Neural progenitor cell (in vitro differentiated cells): ENCODE results near the gene COG7. TPM values are rescaled to one million over a fixed set of nuclear protein-coding genes. Genes with fewer than 3 reads are reported as not detected.
"Not testable (repeated sequence)": the region's sequence is repeated elsewhere in the genome, so short reads cannot be mapped to it uniquely, and the experiment has no call there.

Experiments used
- DNase-seq: peaks from one replicate; pipeline ENCODE4 v3.0.0-alpha.2; 2016; ENCODE audit warnings: low spot score
- H2AFZ ChIP-seq: fragments of 200-600 bp; sonication (generic); replicated peaks from 2 replicates; pipeline ENCODE4 v1.6.1; 2016; ENCODE audit warnings: antibody characterized with exemption
- H3F3A ChIP-seq: fragments of 200-600 bp; sonication (generic); 2 replicates; pipeline ENCODE4 v1.6.1; 2016; ENCODE audit warnings: antibody characterized with exemption, low read depth
- H3K27ac ChIP-seq: fragments of 200-600 bp; sonication (generic); 2 replicates; pipeline ENCODE4 v1.5.1; 2016; ENCODE audit warnings: mild to moderate bottlenecking
- H3K27me3 ChIP-seq: fragments of 200-600 bp; sonication (generic); 2 replicates; pipeline ENCODE4 v1.6.1; 2016; ENCODE audit warnings: mild to moderate bottlenecking, moderate library complexity
- H3K36me3 ChIP-seq: fragments of 200-600 bp; sonication (generic); 2 replicates; pipeline ENCODE4 v1.5.1; 2016
- H3K4me1 ChIP-seq: fragments of 200-600 bp; sonication (generic); 2 replicates; pipeline ENCODE4 v1.6.1; 2016; ENCODE audit warnings: mixed run types
- H3K4me2 ChIP-seq: fragments of 200-600 bp; sonication (generic); 2 replicates; pipeline ENCODE4 v1.6.1; 2016
- H3K4me3 ChIP-seq: fragments of 200-600 bp; sonication (generic); 2 replicates; pipeline ENCODE4 v1.5.1; 2016
- H3K79me2 ChIP-seq: fragments of 200-600 bp; sonication (generic); 2 replicates; pipeline ENCODE4 v1.6.1; 2016; ENCODE audit warnings: low read depth
- H3K9ac ChIP-seq: fragments of 200-600 bp; sonication (generic); 2 replicates; pipeline ENCODE4 v1.6.1; 2016
- H3K9me3 ChIP-seq: fragments of 200-600 bp; sonication (generic); 2 replicates; pipeline ENCODE4 v1.5.1; 2016; ENCODE audit warnings: low read depth
- H4K20me1 ChIP-seq: fragments of 200-600 bp; sonication (generic); 2 replicates; pipeline ENCODE4 v1.6.1; 2016; ENCODE audit warnings: low read depth
- H3K27ac Mint-ChIP-seq: 3 replicates; pipeline ENCODE4 v1.8.0; 2021; ENCODE audit warnings: mixed read lengths
- H3K27me3 Mint-ChIP-seq: 2 replicates; pipeline ENCODE4 v1.8.0; 2022; ENCODE audit warnings: low read depth, mild to moderate bottlenecking, inconsistent platforms, moderate library complexity, mixed read lengths; ENCODE audit not compliant: insufficient read depth
- H3K36me3 Mint-ChIP-seq: 3 replicates; pipeline ENCODE4 v1.8.0; 2021; ENCODE audit warnings: mixed read lengths
- H3K4me1 Mint-ChIP-seq: 3 replicates; pipeline ENCODE4 v1.8.0; 2021; ENCODE audit warnings: mixed read lengths
- H3K4me3 Mint-ChIP-seq: 3 replicates; pipeline ENCODE4 v1.8.0; 2021; ENCODE audit warnings: mild to moderate bottlenecking, moderate library complexity, mixed read lengths
- H3K9me3 Mint-ChIP-seq: 3 replicates; pipeline ENCODE4 v1.8.0; 2020; ENCODE audit warnings: mixed read lengths
- EZH2 ChIP-seq: fragments of 200-600 bp; sonication (generic); IDR thresholded peaks from 2 replicates; pipeline ENCODE4 v1.6.1; 2017; ENCODE audit warnings: antibody characterized with exemption, mild to moderate bottlenecking, moderate library complexity
- EZH2phosphoT487 ChIP-seq: fragments of 200-600 bp; sonication (generic); IDR thresholded peaks from 2 replicates; pipeline ENCODE4 v1.6.1; 2017; ENCODE audit warnings: antibody characterized with exemption
- total RNA-seq: library from RNA; depleted of rRNA; stranded (reverse); fragments of >200 nt; gene quantifications from 2 replicates; pipeline ENCODE4 v1.2.3, GENCODE V29; 2015; ENCODE audit warnings: low replicate concordance
- TF ChIP-seq, protein P1 (sequence below): fragments of 200-600 bp; sonication (generic); IDR thresholded peaks from 2 replicates; pipeline ENCODE4 v1.5.1; 2017; ENCODE audit warnings: antibody characterized with exemption, mild to moderate bottlenecking

Gene COG7
- total RNA-seq, 1 donor from 2014 or later, result 21.6 TPM

DNA sequence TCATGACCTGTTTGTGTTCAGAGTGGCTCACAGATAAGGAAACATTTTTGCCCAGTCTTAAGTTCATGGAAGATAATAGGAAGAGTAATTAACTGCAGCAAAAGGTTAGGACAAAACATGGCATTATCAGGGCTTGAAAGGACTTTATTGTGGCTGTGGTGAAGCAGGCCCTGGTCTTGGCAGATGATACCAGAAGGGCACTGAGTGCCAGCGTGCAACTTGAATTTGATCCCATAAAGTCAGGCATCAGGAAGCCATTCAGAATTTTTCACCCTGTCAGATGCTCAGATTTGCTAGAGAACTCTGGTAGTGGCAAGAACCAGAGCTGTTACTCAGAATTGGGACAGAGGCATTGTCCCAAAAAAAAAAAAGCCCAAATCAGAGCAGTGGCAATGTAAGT, 11.2 kb upstream of the COG7 start:
- Histone ChIP-seq H3F3A (peaks cover 29% of the 10 kb centered on the region), H2AFZ (no peak overlapping the region), H3K9ac (no peak overlapping the region), H3K9me3 (no peaks in the 10 kb centered on the region), H4K20me1 (peaks cover 9% of the 10 kb centered on the region), H3K36me3 (no peaks in the 10 kb centered on the region), H3K4me2 (no peak overlapping the region), H3K27ac (no peak overlapping the region), H3K79me2 (no peaks in the 10 kb centered on the region), H3K27me3 (no peaks in the 10 kb centered on the region), H3K4me3 (no peak overlapping the region), H3K4me1 (no peaks in the 10 kb centered on the region)
- Mint-ChIP-seq H3K9me3 (no peaks in the 10 kb centered on the region), H3K27ac (no peak overlapping the region), H3K4me1 (no peaks in the 10 kb centered on the region), H3K36me3 (peaks cover 18% of the 10 kb centered on the region), H3K4me3 (no peak overlapping the region), H3K27me3 (peaks cover 2% of the 10 kb centered on the region)
- DNase-seq, result no peak
- TF ChIP-seq EZH2phosphoT487 (no peak), EZH2 (no peak)
- TF ChIP-seq, protein P1, sequence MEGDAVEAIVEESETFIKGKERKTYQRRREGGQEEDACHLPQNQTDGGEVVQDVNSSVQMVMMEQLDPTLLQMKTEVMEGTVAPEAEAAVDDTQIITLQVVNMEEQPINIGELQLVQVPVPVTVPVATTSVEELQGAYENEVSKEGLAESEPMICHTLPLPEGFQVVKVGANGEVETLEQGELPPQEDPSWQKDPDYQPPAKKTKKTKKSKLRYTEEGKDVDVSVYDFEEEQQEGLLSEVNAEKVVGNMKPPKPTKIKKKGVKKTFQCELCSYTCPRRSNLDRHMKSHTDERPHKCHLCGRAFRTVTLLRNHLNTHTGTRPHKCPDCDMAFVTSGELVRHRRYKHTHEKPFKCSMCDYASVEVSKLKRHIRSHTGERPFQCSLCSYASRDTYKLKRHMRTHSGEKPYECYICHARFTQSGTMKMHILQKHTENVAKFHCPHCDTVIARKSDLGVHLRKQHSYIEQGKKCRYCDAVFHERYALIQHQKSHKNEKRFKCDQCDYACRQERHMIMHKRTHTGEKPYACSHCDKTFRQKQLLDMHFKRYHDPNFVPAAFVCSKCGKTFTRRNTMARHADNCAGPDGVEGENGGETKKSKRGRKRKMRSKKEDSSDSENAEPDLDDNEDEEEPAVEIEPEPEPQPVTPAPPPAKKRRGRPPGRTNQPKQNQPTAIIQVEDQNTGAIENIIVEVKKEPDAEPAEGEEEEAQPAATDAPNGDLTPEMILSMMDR, result no peak

DNA sequence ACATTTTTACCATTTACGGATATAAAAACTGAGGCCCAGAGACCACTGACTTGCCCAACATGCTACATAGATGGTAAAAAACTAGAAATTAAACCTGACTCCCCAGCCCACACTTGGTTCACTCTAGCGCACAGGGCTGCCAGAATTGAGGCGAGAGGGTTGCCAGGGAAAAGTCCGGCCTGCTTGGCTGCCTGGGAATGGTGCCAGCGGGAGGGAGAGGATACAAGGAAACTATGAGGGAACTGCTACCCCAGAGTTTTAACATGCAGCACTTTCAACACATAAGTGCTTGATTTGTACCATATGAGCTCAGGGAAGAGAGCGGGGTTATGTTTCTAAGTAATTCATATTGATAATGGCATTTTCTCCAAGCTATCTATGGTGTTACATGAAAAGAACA, 10.0 kb upstream of the COG7 start:
- H3K4me3 ChIP-seq, H3K27ac Mint-ChIP-seq, H3K79me2 ChIP-seq, H3K9me3 ChIP-seq, H3K4me1 Mint-ChIP-seq, H2AFZ ChIP-seq, H3K36me3 ChIP-seq, DNase-seq, H3K4me2 ChIP-seq, H3K27me3 Mint-ChIP-seq, H4K20me1 ChIP-seq, H3K27me3 ChIP-seq, H3K4me1 ChIP-seq, H3K27ac ChIP-seq, H3K4me3 Mint-ChIP-seq, H3K9ac ChIP-seq, H3K9me3 Mint-ChIP-seq: not testable (repeated sequence)
- peaks cover 26% of the 10 kb centered on the region for H3F3A ChIP-seq
- peaks cover 14% of the 10 kb centered on the region for H3K36me3 Mint-ChIP-seq

DNA sequence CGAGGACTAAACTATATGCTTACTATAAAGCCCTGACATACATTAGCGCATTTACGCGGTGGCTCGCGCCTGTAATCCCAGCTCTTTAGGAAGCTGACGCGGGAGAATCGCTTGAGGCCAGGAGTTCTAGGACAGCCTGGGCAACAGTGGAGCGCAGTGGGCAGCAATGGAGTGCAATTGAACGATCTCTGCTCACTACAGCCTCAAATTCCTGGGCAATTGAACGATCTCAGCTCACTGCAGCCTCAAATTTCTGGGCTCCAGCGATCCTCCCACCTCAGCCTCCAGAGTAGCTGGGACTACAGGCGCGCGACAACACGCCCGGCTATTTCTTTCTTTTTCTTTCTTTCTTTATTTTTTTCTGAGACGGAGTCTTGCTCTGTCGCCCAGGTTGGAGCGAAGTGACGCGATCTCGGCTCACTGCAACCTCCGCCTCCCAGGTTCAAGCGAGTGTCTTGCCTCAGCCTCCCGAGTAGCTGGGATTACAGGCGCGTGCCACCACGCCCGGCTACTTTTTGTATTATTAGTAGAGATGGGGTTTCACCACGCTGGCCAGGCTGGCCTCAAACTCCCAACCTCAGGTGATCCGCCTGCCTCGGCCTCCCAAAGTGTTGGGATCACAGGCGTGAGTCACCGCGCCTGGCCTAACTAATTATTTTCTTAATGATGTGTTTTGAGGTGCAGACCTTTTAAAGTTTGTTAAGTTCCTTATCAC, 506 bp upstream of the COG7 start:
- Histone ChIP-seq H4K20me1 (peaks cover 10% of the 10 kb centered on the region), H3K27ac (no peak overlapping the region), H3K4me3 (peak overlapping the region; percentile 95), H2AFZ (peak overlapping the region; percentile 100), H3F3A (peaks cover 16% of the 10 kb centered on the region), H3K36me3 (no peaks in the 10 kb centered on the region), H3K27me3 (no peaks in the 10 kb centered on the region), H3K4me2 (peak overlapping the region; percentile 86), H3K4me1 (peaks cover 7% of the 10 kb centered on the region), H3K9me3 (no peaks in the 10 kb centered on the region), H3K9ac (no peak overlapping the region), H3K79me2 (peaks cover 18% of the 10 kb centered on the region)
- Mint-ChIP-seq H3K36me3 (no peaks in the 10 kb centered on the region), H3K4me1 (peaks cover 10% of the 10 kb centered on the region), H3K9me3 (no peaks in the 10 kb centered on the region), H3K4me3 (peak overlapping the region; percentile 95), H3K27ac (peak overlapping the region; percentile 85), H3K27me3 (peaks cover 2% of the 10 kb centered on the region)
- TF ChIP-seq, protein P1, result no peak
- TF ChIP-seq EZH2 (no peak), EZH2phosphoT487 (no peak)
- no peak for DNase-seq

DNA sequence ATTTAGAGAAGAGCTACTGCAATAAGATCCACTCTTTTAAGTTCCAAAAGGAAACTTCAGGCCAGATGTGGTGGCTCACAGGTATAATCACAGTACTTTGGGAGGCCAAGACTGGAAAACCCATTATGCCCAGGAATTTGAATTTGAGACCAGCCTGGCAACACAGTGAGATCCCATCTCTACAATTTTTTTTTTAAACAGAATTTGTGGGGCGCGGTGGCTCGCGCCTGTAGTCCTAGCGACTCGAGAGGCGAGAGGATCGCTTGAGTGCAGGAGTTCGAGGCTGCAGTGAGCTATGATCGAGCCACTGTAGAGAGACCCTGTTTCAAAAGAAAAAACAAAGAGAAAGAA, 793 bp downstream of the COG7 start:
- no peaks in the 10 kb centered on the region for H3K27me3 ChIP-seq
- peaks cover 7% of the 10 kb centered on the region for H3K4me1 ChIP-seq
- peak; percentile 2 for DNase-seq
- peak overlapping the region; percentile 64 for H3K9ac ChIP-seq
- no peak overlapping the region for H3K27ac ChIP-seq
- Mint-ChIP-seq H3K27me3 (peaks cover 2% of the 10 kb centered on the region), H3K9me3 (no peaks in the 10 kb centered on the region), H3K36me3 (peaks cover 2% of the 10 kb centered on the region), H3K27ac (peak overlapping the region; percentile 87), H3K4me3 (peak overlapping the region; percentile 95), H3K4me1 (peaks cover 10% of the 10 kb centered on the region)
- TF ChIP-seq EZH2, result no peak
- peak overlapping the region; percentile 86 for H3K4me2 ChIP-seq
- peak overlapping the region; percentile 100 for H2AFZ ChIP-seq
- peaks cover 18% of the 10 kb centered on the region for H3K79me2 ChIP-seq
- peaks cover 10% of the 10 kb centered on the region for H4K20me1 ChIP-seq
- H3K9me3 ChIP-seq, result no peaks in the 10 kb centered on the region
- H3K36me3 ChIP-seq, result no peaks in the 10 kb centered on the region
- H3F3A ChIP-seq, result peaks cover 16% of the 10 kb centered on the region
- peak overlapping the region; percentile 95 for H3K4me3 ChIP-seq
